Embryonic facial prominence (tissue), 1 donor: ENCODE results near the gene RND1.
A peak's percentile ranks its signal among the peaks of the same experiment; 100 is the strongest.

Experiments used
- DNase-seq: peaks from one replicate; pipeline ENCODE4 v3.0.0-alpha.2; 2016; ENCODE audit errors: extremely low spot score

The RND1 gene

GRCh38 chr12:48827513-48828096, 38.1 kb downstream of the RND1 start:
- DNase-seq, result no peak

GRCh38 chr12:48827026-48827425, 38.6 kb downstream of the RND1 start:
- DNase-seq, result no peak

GRCh38 chr12:48826209-48826855, 39.3 kb downstream of the RND1 start:
- DNase-seq, result no peak

- no peak for DNase-seq
Measured at GRCh38 chr12:48824905-48825304, 40.8 kb downstream of the RND1 start.

GRCh38 chr12:48824112-48824511, 41.6 kb downstream of the RND1 start:
- no peak for DNase-seq

- DNase-seq, result no peak
Measured at GRCh38 chr12:48823281-48823680, 42.4 kb downstream of the RND1 start.

- no peak for DNase-seq
Measured at GRCh38 chr12:48822711-48823110, 43.0 kb downstream of the RND1 start.

GRCh38 chr12:48822139-48822538, 43.5 kb downstream of the RND1 start:
- DNase-seq, result no peak

GRCh38 chr12:48819986-48820725, 45.5 kb downstream of the RND1 start:
- no peak for DNase-seq

GRCh38 chr12:48818831-48819590, 46.7 kb downstream of the RND1 start:
- DNase-seq, result no peak

- peak; percentile 46 for DNase-seq
Measured at GRCh38 chr12:48817873-48818830, 47.5 kb downstream of the RND1 start, which contains the start of gene CACNB3. CACNB3 (plus strand) TSS chr12:48818496; CDS start chr12:48818930, 434 bp downstream.

- DNase-seq, result no peak
Measured at GRCh38 chr12:48816143-48816854, 49.4 kb downstream of the RND1 start.

- peak; percentile 86 for DNase-seq
Measured at GRCh38 chr12:48815126-48816110, 50.3 kb downstream of the RND1 start.

- no peak for DNase-seq
Measured at GRCh38 chr12:48814262-48815125, 51.2 kb downstream of the RND1 start.

GRCh38 chr12:48813465-48814261, 52.0 kb downstream of the RND1 start:
- no peak for DNase-seq

GRCh38 chr12:48812389-48812788, 53.3 kb downstream of the RND1 start:
- DNase-seq, result no peak

GRCh38 chr12:48811437-48812090, 54.1 kb downstream of the RND1 start:
- DNase-seq, result no peak
